A673 (cell line): ENCODE measurements around the gene INCA1. TPM values are rescaled to one million over a fixed set of nuclear protein-coding genes. Genes with fewer than 3 reads are reported as not detected.
A peak's percentile ranks its signal among the peaks of the same experiment; 100 is the strongest.

Source experiments
- BruUV-seq: library from RNA; stranded (reverse); fragments of 400-500 nt; replicated peaks from 2 replicates; lab custom pipeline; 2021; lab: Mats Ljungman, UMichigan
- CTCF ChIA-PET: fragments of 300-600 bp; sonication (Branson Sonifier 250); formaldehyde crosslinking; loops from one replicate; lab custom pipeline; 2022; ENCODE audit warnings: antibody characterized with exemption; lab: Charles Lee
- POLR2A ChIA-PET: fragments of 300-600 bp; sonication (Branson Sonifier 250); formaldehyde crosslinking; loops from one replicate; lab custom pipeline; 2022; ENCODE audit warnings: antibody characterized with exemption; ENCODE audit not compliant: low non-redundant PET; lab: Charles Lee
- DNase-seq: peaks from one replicate; pipeline ENCODE4 v3.0.0-alpha.2; 2015; ENCODE audit warnings: low spot score
- H3K27ac ChIP-seq: fragments of 200-600 bp; sonication (generic); 2 replicates; pipeline ENCODE4 v1.5.1; 2016; ENCODE audit warnings: mixed run types, low read depth, mild to moderate bottlenecking, mixed read lengths, antibody characterized with exemption, low read length; ENCODE audit not compliant: poor library complexity, severe bottlenecking
- H3K27me3 ChIP-seq: fragments of 200-600 bp; sonication (generic); replicated peaks from 2 replicates; pipeline ENCODE4 v1.6.1; 2017; ENCODE audit warnings: mixed run types, low read depth, mild to moderate bottlenecking, mixed read lengths, antibody characterized with exemption, low read length; ENCODE audit not compliant: insufficient read depth, poor library complexity
- H3K36me3 ChIP-seq: fragments of 200-600 bp; sonication (generic); 2 replicates; pipeline ENCODE4 v1.6.1; 2016; ENCODE audit warnings: mixed run types, mild to moderate bottlenecking, mixed read lengths, antibody characterized with exemption, low read length; ENCODE audit not compliant: insufficient read depth, poor library complexity, severe bottlenecking
- H3K4me1 ChIP-seq: fragments of 200-600 bp; sonication (generic); 2 replicates; pipeline ENCODE4 v1.6.1; 2017; ENCODE audit warnings: mixed run types, mild to moderate bottlenecking, mixed read lengths, antibody characterized with exemption, low read length; ENCODE audit not compliant: insufficient read depth, poor library complexity, severe bottlenecking
- H3K4me3 ChIP-seq: fragments of 200-600 bp; sonication (generic); 2 replicates; pipeline ENCODE4 v1.5.1; 2016; ENCODE audit warnings: low read depth, mixed run types, mild to moderate bottlenecking, mixed read lengths, low read length; ENCODE audit not compliant: poor library complexity, severe bottlenecking
- H3K9me3 ChIP-seq: fragments of 200-600 bp; sonication (generic); 2 replicates; pipeline ENCODE4 v1.6.1; 2016; ENCODE audit warnings: mixed run types, low read depth, mild to moderate bottlenecking, mixed read lengths, antibody characterized with exemption, low read length; ENCODE audit not compliant: poor library complexity, severe bottlenecking
- CTCF ChIP-seq: fragments of 300-800, 200-600 bp; sonication (generic); conservative IDR thresholded peaks from 2 replicates; pipeline ENCODE4 v1.5.1; 2017; ENCODE audit warnings: low read depth, mild to moderate bottlenecking, antibody characterized with exemption, low read length, moderate library complexity, mixed read lengths
- EZH2 ChIP-seq: fragments of 200-600 bp; sonication (generic); IDR thresholded peaks from 2 replicates; pipeline ENCODE4 v1.6.1; 2017; ENCODE audit warnings: borderline replicate concordance, low read depth, mild to moderate bottlenecking, mixed read lengths, antibody characterized with exemption, low read length; ENCODE audit not compliant: poor library complexity, severe bottlenecking
- intact Hi-C: fragments of 100-400 bp; cut with micrococcal nuclease; formaldehyde crosslinking; loops from one replicate; pipeline ENCODE4 v1.10.0; 2022; ENCODE audit not compliant: unreplicated experiment
- total RNA-seq: library from RNA; stranded (reverse); gene quantifications from 2 replicates; pipeline ENCODE4 v1.2.3, GENCODE V29; 2021

Gene INCA1
- total RNA-seq, 1 experiment from 2014 or later, result 0.62 TPM

- Histone ChIP-seq H3K27ac (no peak overlapping the region), H3K36me3 (peaks cover 32% of the 10 kb centered on the region), H3K4me3 (no peak overlapping the region), H3K4me1 (peaks cover 17% of the 10 kb centered on the region), H3K9me3 (no peaks in the 10 kb centered on the region), H3K27me3 (no peaks in the 10 kb centered on the region)
- intact Hi-C loops, result no loop called here
- ChIA-PET CTCF (no interaction called here), POLR2A (no interaction called here)
- DNase-seq, result no peak
- no peak for TF ChIP-seq CTCF
- no peak for TF ChIP-seq EZH2
- no TSS peak for BruUV-seq
Observed at GRCh38 chr17:5002121-5002788, 4.9 kb upstream of the INCA1 start.

GRCh38 chr17:5000237-5000639 lies 2.9 kb upstream of the INCA1 start:
- ChIA-PET POLR2A (no interaction called here), CTCF (interaction anchor here (0.6 kb wide), 1 partner anchor 29 kb away, joined by 7 read pairs; no protein-coding TSS in a partner anchor)
- intact Hi-C loops, result no loop called here
- no peak for TF ChIP-seq CTCF
- no peak for TF ChIP-seq EZH2
- no peaks in the 10 kb centered on the region for H3K27me3 ChIP-seq
- no TSS peak for BruUV-seq
- H3K9me3 ChIP-seq, result no peaks in the 10 kb centered on the region
- peaks cover 20% of the 10 kb centered on the region for H3K36me3 ChIP-seq
- H3K4me3 ChIP-seq, result no peak overlapping the region
- DNase-seq, result no peak
- peaks cover 23% of the 10 kb centered on the region for H3K4me1 ChIP-seq
- no peak overlapping the region for H3K27ac ChIP-seq

GRCh38 chr17:4999430-5000093 lies 2.2 kb upstream of the INCA1 start:
- no peak for DNase-seq
- intact Hi-C loops, result no loop called here
- TSS peak; percentile 73 for BruUV-seq
- ChIA-PET CTCF (interaction anchor here (0.6 kb wide), 1 partner anchor 28 kb away, joined by 7 read pairs; no protein-coding TSS in a partner anchor), POLR2A (no interaction called here)
- H3K27ac ChIP-seq, result peak overlapping the region; percentile 92
- TF ChIP-seq EZH2, result no peak
- TF ChIP-seq CTCF, result no peak
- no peaks in the 10 kb centered on the region for H3K27me3 ChIP-seq
- no peaks in the 10 kb centered on the region for H3K9me3 ChIP-seq
- H3K36me3 ChIP-seq, result peaks cover 13% of the 10 kb centered on the region
- H3K4me1 ChIP-seq, result peaks cover 23% of the 10 kb centered on the region
- H3K4me3 ChIP-seq, result peak overlapping the region; percentile 93
